Vagina (tissue), 2 donors: ENCODE data around the gene PTP4A2. TPM values are rescaled to one million over a fixed set of nuclear protein-coding genes. Genes with fewer than 3 reads are reported as not detected.

Source experiments
- DNase-seq, 2 donors: peaks; one replicate each; pipeline ENCODE4 v3.0.0-alpha.2; 2017; ENCODE audit errors: extremely low spot score in 2 of 2
- H3K27ac ChIP-seq: fragments of 200-600 bp; sonication (generic); one replicate; pipeline ENCODE4 v1.5.1; 2019
- H3K27me3 ChIP-seq: fragments of 200-600 bp; sonication (generic); one replicate; pipeline ENCODE4 v1.5.1; 2019
- H3K36me3 ChIP-seq, 2 donors: fragments of 200-600 bp; sonication (generic); one replicate each; pipeline ENCODE4 v1.5.1; 2017 to 2019
- H3K4me1 ChIP-seq: fragments of 200-600 bp; sonication (generic); one replicate; pipeline ENCODE4 v1.5.1; 2019
- H3K4me3 ChIP-seq, 2 donors: fragments of 200-600 bp; sonication (generic); 1 replicate in 1 of 2; 2 replicates in 1 of 2; pipeline ENCODE4 v1.5.1; 2016 to 2019
- H3K9me3 ChIP-seq: fragments of 200-600 bp; sonication (generic); one replicate; pipeline ENCODE4 v1.5.1; 2019
- CTCF ChIP-seq, 3 experiments: fragments of 450-650 bp in 2 of 3; fragments of 200-600 bp in 1 of 3; sonication (generic) in 1 of 3; IDR thresholded peaks; one replicate each; pipeline ENCODE4 v1.5.1; 2017 to 2019; ENCODE audit warnings: antibody characterized with exemption in 3 of 3, mild to moderate bottlenecking in 2 of 3, moderate library complexity in 2 of 3
- POLR2A ChIP-seq, 2 donors: fragments of 450-650 bp; IDR thresholded peaks; one replicate each; pipeline ENCODE4 v1.6.1; 2017; ENCODE audit warnings: antibody characterized with exemption in 2 of 2, mild to moderate bottlenecking in 2 of 2, moderate library complexity in 2 of 2
- POLR2AphosphoS5 ChIP-seq, 2 donors: sonication (generic); formaldehyde crosslinking; IDR thresholded peaks; one replicate each; pipeline ENCODE4 v1.9.0; 2017; ENCODE audit warnings: antibody characterized with exemption in 2 of 2, mild to moderate bottlenecking in 2 of 2, low read depth in 1 of 2; ENCODE audit not compliant: insufficient read depth in 1 of 2
- intact Hi-C: fragments of 100-400 bp; cut with DNase I; formaldehyde crosslinking; loops from one replicate; pipeline ENCODE4 v1.15.1; 2023
- total RNA-seq: library from RNA; depleted of rRNA; stranded (reverse); fragments of >200 nt; gene quantifications from one replicate; pipeline ENCODE4 v1.2.3, GENCODE V29; 2016

The PTP4A2 gene
- total RNA-seq, 1 donor from 2014 or later = 112 TPM

- Histone ChIP-seq H3K9me3 (no peaks in the 10 kb centered on the region), H3K27ac (peak overlapping the region; percentile 70), H3K36me3 (no peaks in the 10 kb centered on the region), H3K4me1 (peaks cover 19% of the 10 kb centered on the region), H3K4me3 (no peak overlapping the region), H3K27me3 (no peaks in the 10 kb centered on the region)
- intact Hi-C loops = loop anchor here (10.0 kb wide), 2 partner anchors 87 to 1987 kb away; no protein-coding TSS in a partner anchor
- no peak for DNase-seq
- peak in 1 of 3 experiments; percentile 24 for TF ChIP-seq CTCF (IDR thresholded peaks at IDR 0.05)
- TF ChIP-seq POLR2A (IDR thresholded peaks at IDR 0.05) = no peak
- TF ChIP-seq POLR2AphosphoS5 (IDR thresholded peaks at IDR 0.05; ENCODE audit: insufficient read depth in 1 of 2, low read depth in 1 of 2) = peak in 1 of 2 donors; percentile 71
Measured at GRCh38 chr1:31977385-31978131, 39.4 kb upstream of the PTP4A2 start.

DNA sequence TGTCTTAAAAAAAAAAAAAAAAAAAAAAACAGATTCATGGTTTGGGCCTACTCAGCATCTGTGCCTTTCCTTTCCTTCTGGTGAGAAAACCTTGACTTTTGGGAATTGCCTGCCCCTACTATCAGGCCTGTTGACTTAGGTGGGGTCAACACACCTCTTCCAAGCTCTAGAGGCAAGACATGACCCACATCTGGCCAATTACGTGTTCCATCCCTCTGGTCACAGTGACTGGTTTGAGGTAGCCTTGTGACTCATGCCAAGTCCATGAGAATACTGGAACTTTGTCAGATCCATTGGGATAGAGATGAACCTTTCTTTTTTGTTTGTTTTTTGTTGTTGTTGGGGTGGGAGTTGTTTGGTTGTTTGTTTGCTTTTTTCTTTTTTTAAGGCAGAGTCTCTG lies 38.2 kb upstream of the PTP4A2 start:
- H3K9me3 ChIP-seq = no peaks in the 10 kb centered on the region
- intact Hi-C loops = loop anchor here (10.0 kb wide), 2 partner anchors 88 to 1988 kb away; no protein-coding TSS in a partner anchor
- no peaks in the 10 kb centered on the region for H3K36me3 ChIP-seq
- H3K4me3 ChIP-seq = no peak overlapping the region
- H3K27me3 ChIP-seq = no peaks in the 10 kb centered on the region
- H3K4me1 ChIP-seq = peaks cover 19% of the 10 kb centered on the region
- DNase-seq = no peak
- TF ChIP-seq POLR2A (IDR thresholded peaks at IDR 0.05) = no peak
- no peak for TF ChIP-seq CTCF (IDR thresholded peaks at IDR 0.05)
- TF ChIP-seq POLR2AphosphoS5 (IDR thresholded peaks at IDR 0.05; ENCODE audit: insufficient read depth in 1 of 2, low read depth in 1 of 2) = no peak
- H3K27ac ChIP-seq = no peak overlapping the region

- TF ChIP-seq POLR2A (IDR thresholded peaks at IDR 0.05) (no peak), CTCF (IDR thresholded peaks at IDR 0.05) (no peak), POLR2AphosphoS5 (IDR thresholded peaks at IDR 0.05; ENCODE audit: insufficient read depth in 1 of 2, low read depth in 1 of 2) (no peak)
- no peaks in the 10 kb centered on the region for H3K27me3 ChIP-seq
- no peaks in the 10 kb centered on the region for H3K4me1 ChIP-seq
- H3K9me3 ChIP-seq = no peaks in the 10 kb centered on the region
- no peaks in the 10 kb centered on the region for H3K36me3 ChIP-seq
- H3K4me3 ChIP-seq = no peak overlapping the region
- no peak overlapping the region for H3K27ac ChIP-seq
- DNase-seq = no peak
- intact Hi-C loops = loop anchor here (10.0 kb wide), 2 partner anchors 94 to 1994 kb away; no protein-coding TSS in a partner anchor
Measured at GRCh38 chr1:31970873-31971272, 32.7 kb upstream of the PTP4A2 start.

GRCh38 chr1:31961536-31961935 lies 23.4 kb upstream of the PTP4A2 start:
- TF ChIP-seq POLR2A (IDR thresholded peaks at IDR 0.05) = no peak
- TF ChIP-seq CTCF (IDR thresholded peaks at IDR 0.05) = no peak
- no peak for TF ChIP-seq POLR2AphosphoS5 (IDR thresholded peaks at IDR 0.05; ENCODE audit: insufficient read depth in 1 of 2, low read depth in 1 of 2)
- H3K27ac ChIP-seq = no peak overlapping the region
- DNase-seq = no peak
- H3K9me3 ChIP-seq = no peaks in the 10 kb centered on the region
- intact Hi-C loops = loop anchor here (10.0 kb wide), 1 partner anchor 147 kb away; the partner anchor contains the start of gene SPOCD1
- no peaks in the 10 kb centered on the region for H3K36me3 ChIP-seq
- peaks cover 15% of the 10 kb centered on the region for H3K4me1 ChIP-seq
- no peaks in the 10 kb centered on the region for H3K27me3 ChIP-seq
- no peak overlapping the region for H3K4me3 ChIP-seq
